ENCODE data around the gene FHIT.

The FHIT gene

DNA sequence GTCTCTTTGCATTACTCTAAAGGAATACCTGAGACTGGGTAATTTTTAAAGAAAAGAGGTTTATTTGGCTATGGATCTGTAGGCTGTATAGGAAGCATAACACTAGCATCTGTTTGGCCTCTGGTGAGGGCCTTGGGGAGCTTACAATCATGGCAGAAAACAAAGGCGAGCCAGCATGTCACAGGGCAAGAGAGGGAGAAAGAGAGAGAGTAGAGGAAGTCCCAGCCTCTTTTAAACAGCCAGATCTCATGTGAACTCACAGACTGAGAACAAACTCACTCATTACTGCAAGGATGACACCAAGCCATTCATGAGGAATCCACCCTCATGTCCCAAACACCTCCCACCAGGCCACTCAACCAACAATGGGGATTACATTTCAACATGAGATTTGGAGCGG lies 974.6 kb downstream of the FHIT start:
- TF ChIP-seq, protein P1, sequence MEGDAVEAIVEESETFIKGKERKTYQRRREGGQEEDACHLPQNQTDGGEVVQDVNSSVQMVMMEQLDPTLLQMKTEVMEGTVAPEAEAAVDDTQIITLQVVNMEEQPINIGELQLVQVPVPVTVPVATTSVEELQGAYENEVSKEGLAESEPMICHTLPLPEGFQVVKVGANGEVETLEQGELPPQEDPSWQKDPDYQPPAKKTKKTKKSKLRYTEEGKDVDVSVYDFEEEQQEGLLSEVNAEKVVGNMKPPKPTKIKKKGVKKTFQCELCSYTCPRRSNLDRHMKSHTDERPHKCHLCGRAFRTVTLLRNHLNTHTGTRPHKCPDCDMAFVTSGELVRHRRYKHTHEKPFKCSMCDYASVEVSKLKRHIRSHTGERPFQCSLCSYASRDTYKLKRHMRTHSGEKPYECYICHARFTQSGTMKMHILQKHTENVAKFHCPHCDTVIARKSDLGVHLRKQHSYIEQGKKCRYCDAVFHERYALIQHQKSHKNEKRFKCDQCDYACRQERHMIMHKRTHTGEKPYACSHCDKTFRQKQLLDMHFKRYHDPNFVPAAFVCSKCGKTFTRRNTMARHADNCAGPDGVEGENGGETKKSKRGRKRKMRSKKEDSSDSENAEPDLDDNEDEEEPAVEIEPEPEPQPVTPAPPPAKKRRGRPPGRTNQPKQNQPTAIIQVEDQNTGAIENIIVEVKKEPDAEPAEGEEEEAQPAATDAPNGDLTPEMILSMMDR (IDR thresholded peaks at IDR 0.05; ENCODE audit: borderline replicate concordance, control extremely low read depth, extremely low read depth, insufficient read depth, missing control alignments): no peak
- no peak for DNase-seq (ENCODE audit: low spot score)
- in situ Hi-C loops (cut with MboI; ENCODE audit: low sequenced_read_pairs, unreplicated experiment): no loop called here

DNA sequence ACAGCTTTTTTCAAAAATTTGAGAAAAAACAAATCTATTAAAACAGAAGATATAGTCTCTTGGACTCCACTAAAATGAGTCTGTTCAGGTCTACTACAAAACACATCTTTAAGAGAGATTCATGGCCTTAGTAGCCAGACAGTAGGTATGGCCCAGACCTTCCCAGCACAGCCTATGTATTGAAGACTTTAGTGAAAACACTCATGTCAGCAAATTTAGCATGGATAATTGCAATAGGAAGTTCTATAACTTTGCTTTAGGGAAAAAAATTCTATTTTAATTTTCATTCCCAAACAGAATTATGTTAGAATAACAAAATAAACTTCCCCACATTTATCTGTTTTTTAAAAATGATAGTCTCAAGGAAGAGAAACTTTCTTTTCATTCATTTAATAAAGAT lies 976.6 kb downstream of the FHIT start:
- DNase-seq (ENCODE audit: low spot score): no peak
- TF ChIP-seq, protein P1 (IDR thresholded peaks at IDR 0.05; ENCODE audit: borderline replicate concordance, control extremely low read depth, extremely low read depth, insufficient read depth, missing control alignments): no peak
- in situ Hi-C loops (cut with MboI; ENCODE audit: low sequenced_read_pairs, unreplicated experiment): no loop called here

DNA sequence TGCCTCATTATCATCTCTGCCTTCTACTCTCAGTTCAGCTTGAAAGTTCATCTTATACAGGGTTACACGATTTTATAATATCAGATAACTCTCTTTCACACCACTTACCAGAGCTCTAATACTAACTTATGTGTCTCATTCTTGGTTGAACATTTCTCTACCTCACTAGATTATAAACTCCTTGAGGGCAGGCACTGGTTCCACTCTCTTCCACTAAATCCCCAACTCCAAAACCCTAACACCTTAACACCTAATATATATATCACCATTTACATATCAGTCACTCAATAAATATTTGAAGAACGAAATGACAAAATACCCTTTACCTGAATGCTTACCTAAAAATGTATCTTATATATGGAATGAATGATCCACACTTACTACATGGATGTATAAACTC lies 977.2 kb downstream of the FHIT start:
- TF ChIP-seq, protein P1 (IDR thresholded peaks at IDR 0.05; ENCODE audit: borderline replicate concordance, control extremely low read depth, extremely low read depth, insufficient read depth, missing control alignments): no peak
- in situ Hi-C loops (cut with MboI; ENCODE audit: low sequenced_read_pairs, unreplicated experiment): no loop called here
- no peak for DNase-seq (ENCODE audit: low spot score)

DNA sequence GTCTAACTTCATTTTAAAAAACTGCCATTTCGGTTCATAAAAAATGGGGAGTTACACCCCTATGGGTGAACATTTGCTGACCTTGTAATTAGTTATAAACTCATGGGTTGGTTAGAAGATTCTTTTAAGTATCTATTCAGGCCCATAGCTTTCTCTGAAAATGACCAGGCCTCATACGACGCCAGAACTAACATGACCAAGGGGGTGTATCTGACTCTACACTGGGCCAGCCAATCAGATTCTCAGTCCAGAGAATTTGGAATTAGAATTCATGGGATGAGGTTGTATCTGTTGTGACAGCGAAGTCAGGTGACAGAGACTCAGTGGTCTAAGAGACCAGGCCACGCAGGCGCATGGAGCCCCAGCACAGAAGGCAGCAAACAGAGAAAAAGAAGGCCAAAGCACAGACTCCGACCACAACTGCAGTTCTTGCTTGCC lies 981.4 kb downstream of the FHIT start:
- TF ChIP-seq, protein P1 (IDR thresholded peaks at IDR 0.05; ENCODE audit: borderline replicate concordance, control extremely low read depth, extremely low read depth, insufficient read depth, missing control alignments): no peak
- DNase-seq (ENCODE audit: low spot score): no peak
- in situ Hi-C loops (cut with MboI; ENCODE audit: low sequenced_read_pairs, unreplicated experiment): no loop called here

DNA sequence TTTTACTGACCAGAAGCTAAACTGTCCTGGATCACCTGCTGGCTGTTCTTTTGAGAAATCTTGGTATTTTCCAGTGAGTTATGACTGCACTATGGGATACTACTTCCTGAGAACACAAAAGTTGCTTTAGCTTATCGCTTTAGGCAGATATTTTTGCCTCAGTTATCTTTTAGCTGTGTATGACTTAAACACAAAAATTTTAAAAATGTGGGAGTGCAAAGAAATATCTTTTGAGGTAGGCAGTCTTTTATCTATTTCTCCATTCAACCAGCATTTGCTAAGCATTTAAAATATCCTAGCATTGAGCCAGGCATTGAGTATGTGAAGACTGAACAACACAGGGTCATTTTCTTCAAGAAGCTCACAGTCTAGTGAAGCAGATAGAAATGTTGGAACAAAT lies 981.9 kb downstream of the FHIT start:
- TF ChIP-seq, protein P1 (IDR thresholded peaks at IDR 0.05; ENCODE audit: borderline replicate concordance, control extremely low read depth, extremely low read depth, insufficient read depth, missing control alignments): no peak
- in situ Hi-C loops (cut with MboI; ENCODE audit: low sequenced_read_pairs, unreplicated experiment): no loop called here
- DNase-seq (ENCODE audit: low spot score): no peak

DNA sequence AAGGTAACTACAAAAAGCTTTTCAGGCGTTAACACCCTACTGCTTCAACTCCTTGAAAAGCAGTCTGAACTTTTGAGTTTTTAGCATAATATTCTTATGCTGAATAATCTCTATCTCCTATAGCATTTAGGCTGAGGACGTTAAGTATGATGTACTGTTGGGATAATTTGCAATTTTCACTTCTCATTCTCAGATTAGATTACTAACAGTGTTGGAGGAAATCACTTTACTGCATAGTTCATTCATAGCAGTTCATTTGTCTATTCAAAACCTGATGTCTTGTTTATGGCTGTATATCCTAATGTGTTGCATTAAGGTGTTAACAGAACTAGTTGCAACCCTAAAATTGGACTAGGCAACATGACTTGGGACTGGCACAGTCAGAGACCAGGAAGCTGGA lies 983.1 kb downstream of the FHIT start:
- no peak for DNase-seq (ENCODE audit: low spot score)
- in situ Hi-C loops (cut with MboI; ENCODE audit: low sequenced_read_pairs, unreplicated experiment): no loop called here
- TF ChIP-seq, protein P1 (IDR thresholded peaks at IDR 0.05; ENCODE audit: borderline replicate concordance, control extremely low read depth, extremely low read depth, insufficient read depth, missing control alignments): no peak

DNA sequence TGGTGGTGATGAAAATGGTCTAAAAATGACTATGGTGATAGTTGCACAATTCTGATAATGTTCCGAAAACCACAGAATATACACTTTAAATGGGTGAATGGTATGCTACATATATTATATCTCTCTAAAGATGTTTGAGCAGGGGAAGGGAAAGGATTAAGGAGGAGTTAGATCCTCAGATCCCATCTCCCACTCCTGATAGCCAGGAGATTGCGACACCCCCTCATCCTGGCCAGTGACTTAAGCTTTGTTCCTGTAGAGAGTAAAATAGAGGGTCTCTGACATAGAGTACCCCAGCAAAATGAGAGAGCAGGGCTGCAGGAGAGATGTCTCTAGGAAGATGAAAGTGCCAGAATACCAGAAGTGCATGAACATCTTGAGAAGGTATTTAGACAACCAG lies 984.8 kb downstream of the FHIT start:
- TF ChIP-seq, protein P1 (IDR thresholded peaks at IDR 0.05; ENCODE audit: borderline replicate concordance, control extremely low read depth, extremely low read depth, insufficient read depth, missing control alignments): no peak
- no peak for DNase-seq (ENCODE audit: low spot score)
- in situ Hi-C loops (cut with MboI; ENCODE audit: low sequenced_read_pairs, unreplicated experiment): no loop called here
